ENCODE data around the gene PLA2G2F.

The PLA2G2F gene

GRCh38 chr1:20184481-20184900 lies 45.4 kb downstream of the PLA2G2F start:
- DNase-seq (ENCODE audit: low read depth): peak; percentile 39
- no peak overlapping the region for H3K4me3 ChIP-seq (ENCODE audit: low read length)
- no peak for TF ChIP-seq CTCF (IDR thresholded peaks at IDR 0.05; ENCODE audit: insufficient read depth, low read depth, low read length, missing control alignments)

- no peak overlapping the region for H3K4me3 ChIP-seq (ENCODE audit: low read length)
- DNase-seq (ENCODE audit: low read depth): no peak
- no peak for TF ChIP-seq CTCF (IDR thresholded peaks at IDR 0.05; ENCODE audit: insufficient read depth, low read depth, low read length, missing control alignments)
Measured at GRCh38 chr1:20184997-20185833, 46.1 kb downstream of the PLA2G2F start.

GRCh38 chr1:20185834-20186782 lies 47.0 kb downstream of the PLA2G2F start, which contains the start of the genes PLA2G2C and UBXN10:
PLA2G2C (minus strand) TSS chr1:20186518; CDS start chr1:20177363, 9,155 bp downstream.
UBXN10 (plus strand) TSS chr1:20186096; CDS start chr1:20190562, 4,466 bp downstream.
- H3K4me3 ChIP-seq (ENCODE audit: low read length): no peak within 1 kb of the TSS
- DNase-seq (ENCODE audit: low read depth): no peak
- TF ChIP-seq CTCF (IDR thresholded peaks at IDR 0.05; ENCODE audit: insufficient read depth, low read depth, low read length, missing control alignments): no peak

GRCh38 chr1:20187103-20187812 lies 48.1 kb downstream of the PLA2G2F start:
- peak; percentile 22 for TF ChIP-seq CTCF (IDR thresholded peaks at IDR 0.05; ENCODE audit: insufficient read depth, low read depth, low read length, missing control alignments)
- DNase-seq (ENCODE audit: low read depth): peak; percentile 19
- H3K4me3 ChIP-seq (ENCODE audit: low read length): no peak overlapping the region

GRCh38 chr1:20187813-20188454 lies 48.8 kb downstream of the PLA2G2F start:
- H3K4me3 ChIP-seq (ENCODE audit: low read length): no peak overlapping the region
- DNase-seq (ENCODE audit: low read depth): no peak

More at GRCh38 chr1:20187813-20188454, 48.8 kb downstream of the PLA2G2F start:
- no peak for TF ChIP-seq CTCF (IDR thresholded peaks at IDR 0.05; ENCODE audit: insufficient read depth, low read depth, low read length, missing control alignments)

Measured in epithelial cell of esophagus (primary cell).